GM21367 (cell line): Measurements from ENCODE around the gene NKX2-1.
"Not testable (repeated sequence)": the region's sequence is repeated elsewhere in the genome, so short reads cannot be mapped to it uniquely, and the experiment has no call there.

ENCODE experiments used
- ATAC-seq: cut with Tn5 transposase; IDR thresholded peaks from one replicate; pipeline ENCODE4 v1.9.1; 2021; ENCODE audit not compliant: unreplicated experiment

Gene NKX2-1

DNA sequence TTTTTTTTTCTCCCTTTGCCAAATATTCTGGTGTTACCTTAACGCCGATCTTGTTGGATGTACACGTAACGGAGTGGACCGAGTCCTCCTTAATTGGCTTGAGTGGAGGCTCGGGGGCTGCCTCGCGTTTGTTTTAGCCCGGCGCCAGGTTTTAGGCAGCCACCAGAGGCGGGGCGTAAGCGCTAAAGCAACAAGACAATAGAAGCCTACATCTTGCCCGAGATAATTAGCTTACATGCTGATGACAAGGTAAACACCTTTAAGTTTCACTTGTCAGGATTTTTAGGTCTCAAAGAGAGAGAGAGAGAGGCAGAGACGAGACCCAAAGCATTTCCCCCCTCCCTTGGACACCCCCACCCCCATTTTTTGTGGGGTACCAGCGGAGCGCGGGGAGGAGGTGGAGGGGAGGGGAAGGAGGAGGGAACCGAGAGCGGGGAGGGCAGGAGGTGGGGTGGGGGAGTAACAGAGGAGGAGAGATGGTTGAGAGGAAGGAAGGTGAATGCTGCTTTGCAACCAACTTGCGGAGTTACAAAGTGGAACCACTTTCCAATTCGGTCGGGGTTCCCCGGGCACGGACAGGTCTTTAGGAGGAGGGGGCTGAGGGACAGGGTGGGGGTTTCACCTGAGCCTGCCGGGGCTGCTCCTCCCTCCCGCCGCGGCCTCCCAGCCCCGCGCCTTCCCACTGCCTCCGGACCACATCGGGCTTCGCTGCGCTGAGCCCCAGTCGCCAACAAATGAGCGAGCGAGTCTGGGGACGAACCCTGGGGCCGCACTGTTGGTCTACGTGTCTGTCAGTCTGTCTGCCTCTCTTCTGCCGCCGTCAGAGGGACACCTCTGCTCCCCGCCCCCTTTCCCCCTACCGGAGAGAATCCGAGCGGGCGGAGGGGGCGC is at the start of gene NKX2-1:
TSS of gene NKX2-1 (minus strand) at position 802 of the 891 bp plus-strand sequence. CDS start at position 699, 103 bp downstream.
- ATAC-seq = no peak

DNA sequence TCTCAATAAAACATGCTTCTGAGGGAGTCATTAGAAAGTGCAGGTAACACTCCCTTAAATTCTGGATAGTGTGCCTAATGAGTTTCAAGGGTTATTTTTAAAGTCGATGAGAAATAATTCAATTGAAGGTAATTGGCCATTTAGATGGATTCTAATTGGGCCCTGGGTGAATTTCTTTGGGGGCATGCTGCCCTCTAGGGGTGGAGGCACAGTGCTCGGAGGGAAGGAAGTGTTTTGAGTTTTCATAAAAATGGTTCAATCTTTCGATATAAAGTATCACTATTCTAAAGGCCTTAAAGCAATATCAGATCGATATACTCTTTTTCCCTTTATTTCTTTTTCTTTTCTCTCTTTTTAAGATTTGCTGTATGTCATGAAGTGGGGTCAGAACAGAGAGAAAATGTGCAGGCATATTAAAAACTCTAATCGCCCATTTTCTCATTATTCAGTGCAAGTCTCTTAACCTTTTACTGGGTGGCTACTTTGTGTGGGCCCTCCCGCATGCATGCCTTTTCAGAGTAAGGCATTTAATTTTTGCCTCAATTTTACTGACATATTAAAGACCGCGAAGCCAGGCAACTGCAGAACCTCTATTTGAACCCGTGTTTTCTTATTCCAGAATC is 36.9 kb upstream of the NKX2-1 start:
- ATAC-seq = no peak

DNA sequence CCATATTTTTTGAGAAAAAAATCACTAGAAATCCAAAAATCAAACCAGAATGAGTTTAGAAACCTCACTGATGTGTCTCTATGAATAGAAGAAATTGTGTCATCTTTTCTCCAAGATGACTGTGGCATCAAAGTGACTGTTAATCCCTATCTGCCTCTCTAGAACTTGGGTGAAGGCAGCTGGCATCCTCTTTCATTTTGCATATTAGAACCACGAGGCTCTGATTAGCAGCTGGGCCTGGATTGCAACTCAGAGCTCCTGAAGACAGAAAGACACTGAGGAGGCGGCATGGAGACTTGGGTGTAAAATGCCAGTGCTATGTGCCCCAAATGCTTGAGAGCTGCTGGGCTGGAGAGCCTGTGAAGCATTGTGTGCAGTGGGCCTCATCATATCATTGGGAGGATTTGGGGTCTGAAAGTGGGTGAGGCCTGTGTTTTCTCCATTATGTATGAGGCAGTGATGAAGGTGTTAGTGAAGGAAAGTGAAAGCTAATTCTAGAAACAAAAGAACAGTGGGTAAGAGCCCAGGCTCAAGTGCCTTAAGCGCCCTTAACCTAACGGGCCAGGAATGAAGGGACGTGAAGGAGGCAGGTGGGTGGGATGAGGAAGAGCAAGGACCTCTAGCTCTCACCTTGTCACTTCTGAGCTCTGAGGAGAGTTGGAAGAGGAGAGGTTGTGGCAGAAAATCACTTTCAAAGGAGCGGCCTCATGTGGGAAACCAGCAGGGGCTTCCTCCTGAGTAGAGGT is 36.1 kb upstream of the NKX2-1 start:
- ATAC-seq = no peak

DNA sequence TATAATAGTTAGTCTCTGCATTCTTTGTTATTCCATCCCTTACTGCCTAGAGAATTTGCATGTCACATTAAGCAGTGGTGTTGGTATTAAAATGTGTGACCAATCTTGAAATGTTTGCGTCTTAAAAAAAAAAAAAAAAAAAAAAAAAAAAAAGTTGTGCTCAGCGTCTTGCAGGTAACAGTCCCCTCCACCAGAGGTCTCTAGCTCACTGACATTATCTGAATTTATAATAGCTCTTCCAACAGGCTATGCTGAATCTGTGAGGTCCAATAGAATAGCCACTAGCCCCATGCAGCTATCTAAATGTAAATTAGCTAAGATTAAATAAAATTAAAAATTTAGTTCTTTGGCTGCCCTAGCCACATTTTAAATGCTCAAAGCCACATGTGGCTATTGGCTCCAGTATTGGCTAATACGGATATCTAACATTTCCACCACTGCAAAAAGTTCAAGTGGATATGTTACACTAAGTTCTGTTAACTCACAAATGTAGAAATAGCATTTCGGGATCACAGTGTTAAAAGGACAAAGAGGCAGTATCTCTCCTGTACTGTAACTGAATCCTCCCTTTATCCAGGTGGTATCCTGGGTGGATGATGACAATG is 33.7 kb upstream of the NKX2-1 start:
- no peak for ATAC-seq

DNA sequence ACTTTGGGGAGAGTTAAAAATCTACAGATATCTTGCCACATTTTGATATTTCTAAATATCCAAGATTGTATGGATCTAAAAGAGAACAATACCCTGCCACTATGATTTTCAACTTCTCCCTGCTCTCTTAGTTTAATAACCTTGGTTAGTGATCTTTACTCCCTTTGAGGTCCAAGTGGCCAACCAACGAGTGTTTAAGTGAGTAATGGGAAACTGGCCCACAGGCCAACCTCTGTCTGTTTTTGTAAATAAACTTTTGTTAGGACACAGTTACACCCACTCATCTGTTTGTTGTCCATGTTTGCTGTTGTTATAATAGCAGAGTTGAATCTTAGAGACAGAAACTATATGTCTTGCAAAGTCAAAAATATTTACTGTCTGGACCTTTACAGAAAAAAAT is 30.9 kb upstream of the NKX2-1 start:
- ATAC-seq = no peak

DNA sequence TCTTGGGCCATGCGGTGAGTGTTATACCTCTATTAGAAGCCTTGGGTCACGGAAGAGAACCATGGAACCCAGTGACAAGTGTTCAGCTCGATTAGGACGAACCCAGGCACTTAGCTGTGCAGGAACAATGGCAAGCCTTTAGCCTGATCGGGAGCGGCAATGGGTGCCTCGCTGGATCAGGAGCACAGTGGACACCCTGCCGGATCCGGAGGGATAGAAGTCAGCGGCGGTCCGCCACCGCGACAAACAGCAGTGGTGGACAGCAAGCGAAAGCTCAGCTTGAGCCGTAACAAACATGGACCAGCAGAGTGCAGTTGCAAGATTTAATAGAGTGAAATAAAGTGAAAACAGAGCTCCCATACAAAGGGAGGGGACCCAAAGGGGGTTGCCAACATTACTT is 24.2 kb upstream of the NKX2-1 start:
- not testable (repeated sequence) for ATAC-seq

DNA sequence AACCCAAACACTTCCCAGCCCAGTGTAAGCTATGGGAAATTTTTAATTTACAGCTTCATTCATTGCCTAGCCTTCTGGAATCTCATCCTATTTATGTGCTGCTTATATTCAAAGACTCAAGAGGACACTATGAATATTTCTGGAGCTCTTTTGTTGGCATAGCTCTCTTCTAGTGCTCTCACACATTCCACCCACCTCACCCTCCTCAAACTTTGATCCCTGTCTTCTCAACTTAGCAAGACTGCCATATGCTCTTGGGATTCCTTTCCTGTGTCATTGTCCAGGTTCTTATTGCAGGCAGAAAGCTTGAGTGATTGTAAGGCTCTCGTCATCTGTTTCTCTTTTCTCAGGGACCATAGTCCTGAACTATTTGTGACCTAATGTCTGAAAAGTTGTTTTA is 18.0 kb upstream of the NKX2-1 start:
- ATAC-seq = no peak

DNA sequence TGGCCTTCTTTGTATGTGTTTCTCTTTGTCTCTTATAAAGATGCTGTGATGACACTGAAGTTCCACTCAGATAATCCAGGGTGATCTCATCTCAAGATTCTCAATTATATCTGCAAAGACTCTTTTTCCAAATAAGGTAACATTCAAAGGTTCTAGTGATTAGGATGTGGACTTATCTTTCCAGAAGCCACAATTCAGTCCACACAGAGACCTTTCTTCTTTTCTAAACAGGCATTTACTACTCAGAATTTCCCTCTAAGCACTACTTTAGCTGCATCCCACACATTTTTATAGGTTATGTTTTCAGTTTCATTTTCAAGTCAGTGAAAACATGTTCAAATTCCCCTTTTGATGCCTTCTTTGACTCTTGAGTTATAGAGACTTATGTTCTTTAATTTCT is 9.0 kb upstream of the NKX2-1 start:
- ATAC-seq = no peak

DNA sequence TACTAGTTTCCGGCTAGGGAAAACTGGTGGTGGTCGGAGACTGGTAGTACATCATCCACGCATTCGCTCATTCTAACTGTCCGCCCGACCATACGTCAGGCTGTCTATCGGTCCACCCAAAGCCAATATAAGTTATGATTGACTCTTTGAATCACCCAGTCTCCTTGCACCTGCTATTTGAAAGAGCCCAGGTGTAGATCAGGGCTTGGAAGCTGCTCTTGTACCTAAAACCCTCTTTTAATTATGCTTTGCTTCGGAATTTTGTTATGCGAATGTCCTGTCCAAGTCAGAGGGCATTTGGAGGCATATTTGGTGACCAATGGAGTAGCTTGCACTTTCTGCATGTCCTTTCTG is 5.7 kb upstream of the NKX2-1 start:
- no peak for ATAC-seq

DNA sequence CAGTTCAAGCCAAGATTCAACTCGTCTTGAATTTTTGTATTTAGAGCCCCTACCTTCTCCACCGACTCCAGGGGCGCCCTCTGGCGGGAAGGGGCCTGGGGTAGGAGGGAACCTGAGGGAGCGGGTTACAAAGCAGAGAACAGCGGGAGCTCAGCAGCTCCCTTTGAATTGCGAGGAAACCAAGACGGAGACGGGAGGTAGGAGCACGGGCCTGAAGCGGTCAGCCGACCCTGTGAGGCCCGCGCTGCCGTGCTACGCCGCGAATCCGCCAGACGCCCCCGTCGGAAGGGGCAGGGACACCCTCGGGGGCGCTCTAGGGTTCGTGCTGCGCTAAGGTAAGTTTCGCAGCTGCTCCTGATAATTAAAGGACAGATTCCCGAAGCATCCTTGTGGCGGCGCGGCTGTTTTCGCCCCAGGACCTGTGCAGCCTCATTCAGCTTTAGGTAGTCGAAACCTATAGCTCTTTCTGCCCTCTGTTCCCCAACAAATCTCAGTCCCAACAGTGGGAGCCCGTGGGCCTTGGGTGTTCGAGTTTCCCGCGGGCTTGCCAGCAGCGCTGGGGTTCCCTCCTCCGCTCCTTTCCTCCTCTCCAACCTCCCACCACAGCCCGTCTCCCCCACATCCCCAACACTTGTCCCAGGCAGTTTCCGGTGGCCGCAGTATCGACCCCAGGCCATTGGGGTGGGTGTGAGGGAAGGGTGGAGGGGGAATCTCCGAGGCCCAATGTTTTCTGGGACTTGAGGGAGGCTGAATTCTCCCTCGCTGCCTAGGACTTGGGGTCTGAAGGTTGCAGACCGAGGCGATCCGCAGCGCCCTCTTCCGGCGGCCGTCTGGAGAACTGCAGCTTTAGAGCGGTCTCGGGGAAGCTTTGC is 5.1 kb upstream of the NKX2-1 start:
- ATAC-seq = no peak

DNA sequence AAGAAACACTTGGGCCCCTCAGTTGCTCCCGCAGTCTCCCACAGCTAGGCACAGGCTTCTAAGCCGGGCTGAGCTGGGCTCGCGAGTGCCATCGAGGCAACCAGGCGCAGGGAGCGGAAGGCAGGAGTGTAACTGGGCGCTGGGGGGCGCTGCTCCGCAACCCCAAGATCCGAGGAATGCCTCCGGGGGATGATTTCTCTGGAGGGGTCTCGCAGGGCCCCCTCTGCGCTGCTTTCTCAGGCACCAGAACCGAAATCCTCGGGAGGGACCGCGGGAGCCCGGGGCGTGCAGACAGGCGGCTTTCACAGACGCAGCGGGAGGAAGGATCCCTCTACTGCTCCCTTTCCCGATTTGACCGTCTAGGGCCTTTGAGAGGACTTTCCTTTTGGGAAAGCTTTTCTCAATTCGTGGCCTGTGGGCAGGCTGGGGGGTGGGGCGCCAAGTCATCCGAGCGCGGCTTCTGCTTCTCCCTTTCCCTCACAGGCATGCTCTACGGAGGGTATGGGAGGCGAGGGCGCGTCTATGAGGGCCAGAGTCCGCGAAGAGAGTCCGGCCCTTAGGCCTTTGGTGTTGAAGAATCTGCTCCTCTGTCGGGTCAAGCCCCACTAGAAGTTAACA is 4.3 kb upstream of the NKX2-1 start:
- no peak for ATAC-seq

DNA sequence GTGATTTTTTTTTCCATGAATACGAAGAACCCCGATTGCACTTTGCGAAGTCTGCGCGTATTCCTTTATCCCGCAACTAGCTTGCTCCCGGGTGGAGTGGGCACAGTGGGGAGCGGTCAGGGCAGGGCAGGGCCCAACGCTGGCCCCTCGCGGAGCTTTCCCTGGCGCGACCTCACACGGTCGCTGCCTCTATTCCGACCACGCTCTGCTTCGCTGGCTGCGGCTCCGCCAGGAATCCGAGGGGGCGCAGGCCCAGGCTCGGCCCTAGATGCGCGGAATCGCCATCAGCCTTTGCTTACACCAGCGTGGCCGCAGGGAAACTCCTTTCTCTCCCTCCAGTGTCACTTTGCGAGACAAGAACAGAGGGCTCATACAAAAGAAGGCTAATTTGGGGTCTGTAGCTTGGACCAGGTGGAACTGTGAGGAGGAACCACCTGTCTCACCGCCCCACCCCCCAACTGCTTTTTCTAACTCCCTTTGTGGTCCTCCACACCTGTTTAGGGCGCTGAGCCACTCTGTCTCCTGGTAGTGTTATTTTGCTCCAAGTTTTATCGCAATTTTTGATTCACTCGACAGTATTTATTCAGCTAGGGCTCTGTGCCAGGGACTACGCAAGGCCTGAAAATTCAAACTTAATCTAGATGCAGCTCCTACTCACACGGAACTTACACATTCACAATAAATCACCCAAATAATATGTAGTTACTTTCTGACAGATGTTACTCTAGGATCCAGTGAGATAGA is 3.1 kb upstream of the NKX2-1 start:
- no peak for ATAC-seq

DNA sequence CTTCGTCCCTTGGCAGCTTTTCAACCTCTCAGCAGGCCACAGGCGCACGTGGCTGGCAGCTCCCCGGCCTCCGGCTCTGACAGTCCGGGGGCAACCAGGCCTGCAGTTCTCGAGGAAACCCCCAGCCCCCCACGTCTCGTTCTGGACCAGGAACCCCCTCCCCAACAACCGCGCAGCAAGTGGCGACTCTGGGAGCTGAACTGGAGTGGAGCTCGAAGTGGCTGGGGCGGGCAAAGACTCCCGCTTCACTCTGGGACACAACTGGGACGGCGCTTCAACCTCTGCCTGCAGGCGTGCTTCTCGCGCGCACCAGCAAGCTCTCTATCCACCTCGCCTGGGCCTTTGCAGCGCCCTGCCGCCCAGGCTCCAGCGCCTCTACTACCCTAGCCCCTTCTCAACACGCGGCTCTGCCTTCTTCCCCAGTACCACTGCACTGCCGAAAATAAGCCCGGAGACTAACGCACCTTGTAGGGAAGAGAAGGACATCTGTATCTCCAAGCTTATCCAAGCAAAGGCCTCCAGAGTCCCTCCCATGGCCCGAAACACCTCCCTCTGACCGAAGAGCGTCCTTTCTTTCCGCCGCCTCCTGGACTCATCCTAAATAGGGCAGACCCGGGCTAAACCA is 2.4 kb upstream of the NKX2-1 start:
- no peak for ATAC-seq

DNA sequence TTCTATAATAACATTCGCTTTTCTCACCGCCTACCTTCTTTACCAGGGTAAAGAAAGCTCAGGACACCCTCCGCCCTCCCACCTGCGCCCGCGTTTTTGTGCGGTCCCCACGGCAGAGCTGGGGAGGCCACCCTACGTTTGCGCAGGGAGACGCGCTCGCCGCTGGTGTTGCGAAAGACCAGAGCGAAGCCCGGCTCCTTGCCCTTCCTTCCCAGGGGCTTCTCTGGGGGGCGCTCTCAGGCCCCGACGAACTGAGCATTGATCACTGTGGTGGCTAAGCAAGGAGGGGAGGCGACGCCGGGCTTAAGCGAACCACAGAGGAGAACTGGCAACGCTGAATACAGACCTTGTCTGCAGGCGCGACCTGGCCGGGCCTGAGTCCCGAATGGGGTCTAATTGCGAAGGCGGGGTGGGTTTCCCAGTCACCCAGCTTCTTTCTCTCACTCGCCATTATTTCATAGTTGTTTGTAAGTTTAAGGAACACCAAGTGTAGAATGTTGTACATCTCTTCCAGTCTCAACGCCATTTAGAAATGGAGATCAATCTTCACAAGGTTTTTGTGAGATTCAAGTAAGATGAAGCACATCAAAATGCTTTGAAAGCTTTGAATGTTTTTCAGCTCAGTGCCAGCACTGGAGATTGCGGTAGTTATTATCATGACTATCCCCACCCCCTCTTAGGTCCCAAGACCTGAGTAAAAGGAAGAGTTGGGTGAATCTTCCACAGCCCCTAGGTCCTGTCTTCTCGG is 1.7 kb upstream of the NKX2-1 start:
- ATAC-seq = no peak

DNA sequence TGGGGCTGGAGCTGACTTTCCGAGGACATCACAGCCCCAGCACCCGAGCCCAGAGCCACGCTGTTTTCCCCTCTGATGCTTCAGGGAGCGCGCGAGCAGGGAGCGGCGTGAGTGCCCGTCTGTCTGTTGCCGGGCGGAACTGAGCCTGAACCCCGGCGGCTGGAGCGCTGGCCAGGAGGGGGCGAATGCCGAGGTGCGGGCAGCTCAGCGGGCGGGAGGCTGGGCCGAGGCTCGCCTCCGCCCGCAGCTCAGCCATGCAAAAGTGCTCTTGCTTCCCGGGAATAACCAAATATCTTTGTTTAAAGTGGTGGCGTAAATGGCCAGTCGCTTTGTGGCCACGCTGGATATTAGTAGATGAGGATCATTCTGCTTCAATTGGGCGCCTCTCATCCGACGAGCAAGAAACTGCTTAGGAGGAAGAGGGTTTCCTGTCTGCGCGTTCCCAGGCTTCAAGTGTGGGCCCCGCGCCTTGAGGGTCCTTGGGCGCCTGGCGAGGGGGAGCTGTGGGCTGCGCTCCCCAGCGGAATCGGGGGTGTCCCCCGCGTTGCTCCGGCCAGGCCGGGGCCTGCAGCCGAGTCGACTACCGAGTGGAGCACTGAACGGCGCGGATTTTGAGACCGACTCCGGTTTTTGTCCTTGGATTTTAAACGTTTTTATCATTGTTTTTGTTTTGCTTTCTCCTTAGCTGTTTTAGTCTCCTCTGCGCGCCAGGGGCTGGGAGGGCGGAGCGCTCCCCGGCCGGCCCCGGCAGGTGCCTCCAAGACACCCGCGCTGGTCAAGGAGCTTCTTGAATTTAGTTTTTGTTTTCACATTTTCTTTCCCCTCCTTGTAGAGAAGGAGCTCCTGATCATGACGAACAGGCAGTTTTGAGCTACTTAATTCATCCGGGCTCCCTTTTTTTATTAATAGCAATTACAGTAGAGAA is 831 bp upstream of the NKX2-1 start:
- ATAC-seq = peak; percentile 50

DNA sequence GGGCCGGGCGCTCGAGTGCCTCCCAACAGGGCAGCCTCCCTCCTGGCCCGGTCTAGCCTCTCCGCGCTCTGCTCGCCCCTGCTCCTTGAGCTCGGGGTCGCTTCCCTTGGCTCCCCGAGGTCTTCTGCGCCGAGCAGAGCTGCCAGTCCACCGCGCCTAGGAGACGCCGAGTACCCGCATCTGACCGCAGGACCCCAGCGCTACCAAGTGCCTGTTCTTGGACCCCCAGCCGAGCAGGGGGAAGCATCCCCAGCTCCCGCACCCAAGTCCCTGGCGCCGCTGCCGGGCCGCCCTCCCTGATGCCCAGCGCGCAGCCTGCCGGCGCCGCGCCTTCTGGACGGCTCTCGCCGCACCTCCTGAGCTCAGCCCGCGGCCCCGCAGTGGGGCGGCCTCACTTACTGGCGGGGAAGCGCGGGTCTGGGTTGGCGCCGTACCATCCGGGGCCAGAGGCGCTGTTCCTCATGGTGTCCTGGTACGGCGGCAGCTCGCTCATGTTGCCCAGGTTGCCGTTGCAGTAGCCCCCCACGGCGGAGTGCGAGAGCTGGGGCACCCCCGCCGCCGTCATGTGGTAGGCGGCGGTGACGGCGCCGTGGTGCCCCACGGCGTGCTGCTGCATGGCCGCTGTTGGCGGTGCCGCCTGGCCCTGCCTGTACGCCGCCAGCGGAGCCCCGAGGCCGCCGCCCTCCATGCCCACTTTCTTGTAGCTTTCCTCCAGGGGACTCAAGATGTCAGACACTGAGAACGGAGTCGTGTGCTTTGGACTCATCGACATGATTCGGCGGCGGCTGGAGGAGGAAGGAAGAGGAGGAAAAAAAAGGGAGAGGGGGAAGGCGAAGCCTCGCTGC is 1.2 kb downstream of the NKX2-1 start:
- no peak for ATAC-seq
